Uterus (tissue), 2 donors: ENCODE results near the gene TPM2.

Experiments
- CTCF ChIP-seq, 4 experiments: fragments of 200-600 bp in 2 of 4; fragments of 450-650 bp in 2 of 4; sonication (generic) in 2 of 4; IDR thresholded peaks; one replicate each; pipeline ENCODE4 v1.5.1; 2016 to 2019; ENCODE audit warnings: antibody characterized with exemption in 4 of 4, mild to moderate bottlenecking in 2 of 4, moderate library complexity in 1 of 4
- POLR2A ChIP-seq, 2 donors: fragments of 450-650 bp; IDR thresholded peaks; one replicate each; pipeline ENCODE4 v1.6.1; 2016; ENCODE audit warnings: antibody characterized with exemption in 2 of 2, mild to moderate bottlenecking in 1 of 2, moderate library complexity in 1 of 2

- no peak for TF ChIP-seq CTCF (IDR thresholded peaks at IDR 0.05)
- no peak for TF ChIP-seq POLR2A (IDR thresholded peaks at IDR 0.05)
Measured at GRCh38 chr9:35723908-35724307, 34.2 kb upstream of the TPM2 start.
